Smooth muscle cell (in vitro differentiated cells): ENCODE results near the gene GPS1. TPM values are rescaled to one million over a fixed set of nuclear protein-coding genes. Genes with fewer than 3 reads are reported as not detected.
"Not testable (repeated sequence)": the region's sequence is repeated elsewhere in the genome, so short reads cannot be mapped to it uniquely, and the experiment has no call there.

ENCODE experiments used
- DNase-seq: peaks from one replicate; lab custom pipeline; 2025; ENCODE audit not compliant: unreplicated experiment; lab: John Stamatoyannopoulos, UW
- H2AFZ ChIP-seq: fragments of 200-600 bp; sonication (generic); 2 replicates; pipeline ENCODE4 v1.6.0; 2016; ENCODE audit warnings: antibody characterized with exemption, low read depth, mild to moderate bottlenecking
- H3F3A ChIP-seq: fragments of 200-600 bp; sonication (generic); 2 replicates; pipeline ENCODE4 v1.6.0; 2017; ENCODE audit warnings: antibody characterized with exemption, low read depth
- H3K27ac ChIP-seq: fragments of 200-600 bp; sonication (generic); 2 replicates; pipeline ENCODE4 v1.5.1; 2016; ENCODE audit warnings: low read depth, mild to moderate bottlenecking
- H3K27me3 ChIP-seq: fragments of 200-600 bp; sonication (generic); 2 replicates; pipeline ENCODE4 v1.6.1; 2016; ENCODE audit warnings: low read depth, mild to moderate bottlenecking
- H3K36me3 ChIP-seq: fragments of 200-600 bp; sonication (generic); 2 replicates; pipeline ENCODE4 v1.5.1; 2016; ENCODE audit warnings: low read depth
- H3K4me1 ChIP-seq: fragments of 200-600 bp; sonication (generic); 2 replicates; pipeline ENCODE4 v1.5.1; 2016; ENCODE audit warnings: low read depth
- H3K4me2 ChIP-seq: fragments of 200-600 bp; sonication (generic); 2 replicates; pipeline ENCODE4 v1.6.0; 2016; ENCODE audit warnings: mild to moderate bottlenecking
- H3K4me3 ChIP-seq: fragments of 200-600 bp; sonication (generic); 2 replicates; pipeline ENCODE4 v1.5.1; 2016; ENCODE audit warnings: mild to moderate bottlenecking
- H3K79me2 ChIP-seq: fragments of 200-600 bp; sonication (generic); 2 replicates; pipeline ENCODE4 v1.6.0; 2016; ENCODE audit warnings: low read depth, mild to moderate bottlenecking
- H3K9ac ChIP-seq: fragments of 200-600 bp; sonication (generic); 2 replicates; pipeline ENCODE4 v1.6.0; 2016; ENCODE audit warnings: low read depth
- H3K9me3 ChIP-seq: fragments of 200-600 bp; sonication (generic); replicated peaks from 2 replicates; pipeline ENCODE4 v1.5.1; 2016; ENCODE audit warnings: low read depth
- H4K20me1 ChIP-seq: fragments of 200-600 bp; sonication (generic); 2 replicates; pipeline ENCODE4 v1.6.0; 2016; ENCODE audit warnings: low read depth
- CTCF ChIP-seq: fragments of 200-600 bp; sonication (generic); IDR thresholded peaks from 2 replicates; pipeline ENCODE4 v1.5.1; 2017; ENCODE audit warnings: borderline replicate concordance, mild to moderate bottlenecking, antibody characterized with exemption; ENCODE audit not compliant: insufficient read depth, poor library complexity, severe bottlenecking
- WGBS: methylation state at CpG from one replicate; pipeline ENCODE4 v1.1.7; 2016; ENCODE audit warnings: low lambda C conversion rate; 5-methylcytosine and 5-hydroxymethylcytosine counted together
- polyA plus RNA-seq: library from polyadenylated mRNA; unstranded; fragments of >200 nt; fragmentation: Nextera tagmentation; extraction: Ambion mirVana; gene quantifications from 2 replicates; pipeline ENCODE4 v1.2.1, GENCODE V29; 2016
- total RNA-seq: library from RNA; depleted of rRNA; stranded (reverse); fragments of >200 nt; gene quantifications from 2 replicates; pipeline ENCODE4 v1.2.3, GENCODE V29; 2014

Gene GPS1
- total and polyA plus RNA-seq, 2 experiments from 2014 or later, result 93.7 to 134 TPM

GRCh38 chr17:82036634-82037091 is 15.0 kb upstream of the GPS1 start:
- H2AFZ ChIP-seq, result peak overlapping the region; percentile 86
- peak overlapping the region; percentile 52 for H3K9ac ChIP-seq
- DNase-seq, result no peak
- H3K27ac ChIP-seq, result peak overlapping the region; percentile 44
- no peaks in the 10 kb centered on the region for H4K20me1 ChIP-seq
- no peaks in the 10 kb centered on the region for H3K79me2 ChIP-seq
- peak overlapping the region; percentile 60 for H3K4me3 ChIP-seq
- peaks cover 6% of the 10 kb centered on the region for H3K4me1 ChIP-seq
- H3K27me3 ChIP-seq, result no peaks in the 10 kb centered on the region
- H3F3A ChIP-seq, result peaks cover 6% of the 10 kb centered on the region
- TF ChIP-seq CTCF, result no peak
- no peaks in the 10 kb centered on the region for H3K36me3 ChIP-seq
- 54% methylated on average over 23 of the region's 23 CpGs for WGBS
- H3K4me2 ChIP-seq, result peak overlapping the region; percentile 94
- no peaks in the 10 kb centered on the region for H3K9me3 ChIP-seq

GRCh38 chr17:82037092-82037888 is 14.4 kb upstream of the GPS1 start, which contains the start of gene DCXR:
Gene DCXR, minus strand, starts transcription at chr17:82037697. Its CDS starts 15 bp downstream, at chr17:82037682.
- Histone ChIP-seq H3K36me3 (no peaks in the 10 kb centered on the region), H2AFZ (peak within 1 kb of the TSS; percentile 86), H3F3A (peaks cover 6% of the 10 kb centered on the region), H3K4me3 (peak within 1 kb of the TSS; percentile 60), H3K4me1 (peaks cover 6% of the 10 kb centered on the region), H3K4me2 (peak within 1 kb of the TSS; percentile 94), H3K27me3 (no peaks in the 10 kb centered on the region), H3K27ac (peak within 1 kb of the TSS; percentile 44), H3K9ac (peak within 1 kb of the TSS; percentile 52), H3K9me3 (no peaks in the 10 kb centered on the region), H3K79me2 (no peaks in the 10 kb centered on the region), H4K20me1 (no peaks in the 10 kb centered on the region)
- TF ChIP-seq CTCF, result peak; percentile 79
- peak; percentile 96 for DNase-seq
- WGBS, result 1% methylated on average over 53 of the region's 92 CpGs

GRCh38 chr17:82037889-82038195 is 13.9 kb upstream of the GPS1 start:
- Histone ChIP-seq H2AFZ (no peak overlapping the region), H3K4me3 (peak overlapping the region; percentile 60), H3K27me3 (no peaks in the 10 kb centered on the region), H3K79me2 (no peaks in the 10 kb centered on the region), H3K36me3 (no peaks in the 10 kb centered on the region), H3K4me1 (peaks cover 6% of the 10 kb centered on the region), H3K9ac (no peak overlapping the region), H3K9me3 (no peaks in the 10 kb centered on the region), H4K20me1 (no peaks in the 10 kb centered on the region), H3K27ac (no peak overlapping the region), H3F3A (peaks cover 6% of the 10 kb centered on the region), H3K4me2 (peak overlapping the region; percentile 94)
- WGBS, result 23% methylated on average over 10 of the region's 10 CpGs
- TF ChIP-seq CTCF, result no peak
- DNase-seq, result no peak

GRCh38 chr17:82038796-82039409 is 12.8 kb upstream of the GPS1 start:
- not testable (repeated sequence) for H2AFZ ChIP-seq, H3F3A ChIP-seq, H3K9ac ChIP-seq, H3K4me3 ChIP-seq, H3K4me1 ChIP-seq, DNase-seq, H3K27me3 ChIP-seq, H3K79me2 ChIP-seq, H3K4me2 ChIP-seq, H3K9me3 ChIP-seq, H4K20me1 ChIP-seq, H3K36me3 ChIP-seq, H3K27ac ChIP-seq
- 91% methylated on average over 16 of the region's 16 CpGs for WGBS
